Trophoblast cell (in vitro differentiated cells and primary cell): ENCODE results near the gene JCHAIN.
"Not testable (repeated sequence)": the region's sequence is repeated elsewhere in the genome, so short reads cannot be mapped to it uniquely, and the experiment has no call there.

Experiments used
- DNase-seq, 2 donors: peaks; one replicate each; pipeline ENCODE4 v3.0.0-alpha.2; 2016
- H2AFZ ChIP-seq: 2 replicates; pipeline ENCODE4 v1.6.1; 2013; ENCODE audit warnings: low read length, moderate library complexity, mild to moderate bottlenecking; ENCODE audit not compliant: insufficient read depth, poor library complexity
- H2AK5ac ChIP-seq: 2 replicates; pipeline ENCODE4 v1.6.1; 2013; ENCODE audit warnings: mild to moderate bottlenecking, low read length
- H2BK120ac ChIP-seq: 2 replicates; pipeline ENCODE4 v1.6.1; 2013; ENCODE audit warnings: low read length, mild to moderate bottlenecking, moderate library complexity; ENCODE audit not compliant: insufficient read depth, poor library complexity
- H2BK12ac ChIP-seq: 2 replicates; pipeline ENCODE4 v1.6.1; 2013; ENCODE audit warnings: mild to moderate bottlenecking, low read length, moderate library complexity
- H2BK5ac ChIP-seq: 2 replicates; pipeline ENCODE4 v1.6.1; 2013; ENCODE audit warnings: low read length, low read depth, moderate library complexity, mild to moderate bottlenecking; ENCODE audit not compliant: poor library complexity
- H3K14ac ChIP-seq: 2 replicates; pipeline ENCODE4 v1.6.1; 2013; ENCODE audit warnings: mild to moderate bottlenecking, low read length
- H3K18ac ChIP-seq: 2 replicates; pipeline ENCODE4 v1.6.1; 2013; ENCODE audit warnings: mild to moderate bottlenecking, low read length
- H3K23ac ChIP-seq: 2 replicates; pipeline ENCODE4 v1.6.1; 2013; ENCODE audit warnings: low read length
- H3K27ac ChIP-seq: 2 replicates; pipeline ENCODE4 v1.5.1; 2013; ENCODE audit warnings: low read depth, mild to moderate bottlenecking, inconsistent platforms, low read length, moderate library complexity
- H3K27me3 ChIP-seq: 2 replicates; pipeline ENCODE4 v1.6.1; 2013; ENCODE audit warnings: inconsistent platforms, mild to moderate bottlenecking, low read length, moderate library complexity; ENCODE audit not compliant: insufficient read depth
- H3K36me3 ChIP-seq, 2 experiments: 1 replicate in 1 of 2; 2 replicates in 1 of 2; pipeline ENCODE4 v1.6.1; 2013; ENCODE audit warnings: low read length in 2 of 2, mild to moderate bottlenecking in 2 of 2, moderate library complexity in 1 of 2; ENCODE audit not compliant: insufficient read depth in 2 of 2, control insufficient read depth in 1 of 2
- H3K4ac ChIP-seq: 2 replicates; pipeline ENCODE4 v1.6.1; 2013; ENCODE audit warnings: low read depth, mild to moderate bottlenecking, low read length, moderate library complexity
- H3K4me1 ChIP-seq, 2 experiments: 1 replicate in 1 of 2; 2 replicates in 1 of 2; pipeline ENCODE4 v1.6.1; 2013; ENCODE audit warnings: low read length in 2 of 2, mild to moderate bottlenecking in 2 of 2, moderate library complexity in 1 of 2; ENCODE audit not compliant: insufficient read depth in 2 of 2, control insufficient read depth in 1 of 2
- H3K4me2 ChIP-seq: 2 replicates; pipeline ENCODE4 v1.6.1; 2013; ENCODE audit warnings: inconsistent platforms, mild to moderate bottlenecking, low read length, moderate library complexity
- H3K4me3 ChIP-seq: 2 replicates; pipeline ENCODE4 v1.5.1; 2013; ENCODE audit warnings: mild to moderate bottlenecking, low read depth, low read length, inconsistent platforms
- H3K79me1 ChIP-seq: one replicate; pipeline ENCODE4 v1.6.1; 2013; ENCODE audit warnings: low read length
- H3K79me2 ChIP-seq: 2 replicates; pipeline ENCODE4 v1.6.1; 2013; ENCODE audit warnings: low read length, mild to moderate bottlenecking; ENCODE audit not compliant: control insufficient read depth, insufficient read depth, poor library complexity
- H3K9ac ChIP-seq: 2 replicates; pipeline ENCODE4 v1.6.1; 2013; ENCODE audit warnings: mild to moderate bottlenecking, low read length
- H3K9me3 ChIP-seq: 2 replicates; pipeline ENCODE4 v1.6.1; 2013; ENCODE audit warnings: low read depth, mild to moderate bottlenecking, control low read depth, inconsistent platforms, low read length; ENCODE audit not compliant: insufficient read depth
- H4K12ac ChIP-seq: 2 replicates; pipeline ENCODE4 v1.6.1; 2013; ENCODE audit warnings: low read depth, mild to moderate bottlenecking, low read length, moderate library complexity
- H4K8ac ChIP-seq: 2 replicates; pipeline ENCODE4 v1.6.1; 2013; ENCODE audit warnings: low read depth, mild to moderate bottlenecking, low read length, moderate library complexity
- H4K91ac ChIP-seq: one replicate; pipeline ENCODE4 v1.6.1; 2013; ENCODE audit warnings: low read depth, mild to moderate bottlenecking, low read length, moderate library complexity
- WGBS: extraction: QIAGEN DNeasy Blood & Tissue Kit; methylation state at CpG from one replicate; pipeline ENCODE4 v1.1.7; 2013; ENCODE audit warnings: missing lambda C conversion rate; ENCODE audit not compliant: insufficient read length, insufficient coverage; ENCODE audit errors: extremely low coverage; 5-methylcytosine and 5-hydroxymethylcytosine counted together

JCHAIN gene

DNA sequence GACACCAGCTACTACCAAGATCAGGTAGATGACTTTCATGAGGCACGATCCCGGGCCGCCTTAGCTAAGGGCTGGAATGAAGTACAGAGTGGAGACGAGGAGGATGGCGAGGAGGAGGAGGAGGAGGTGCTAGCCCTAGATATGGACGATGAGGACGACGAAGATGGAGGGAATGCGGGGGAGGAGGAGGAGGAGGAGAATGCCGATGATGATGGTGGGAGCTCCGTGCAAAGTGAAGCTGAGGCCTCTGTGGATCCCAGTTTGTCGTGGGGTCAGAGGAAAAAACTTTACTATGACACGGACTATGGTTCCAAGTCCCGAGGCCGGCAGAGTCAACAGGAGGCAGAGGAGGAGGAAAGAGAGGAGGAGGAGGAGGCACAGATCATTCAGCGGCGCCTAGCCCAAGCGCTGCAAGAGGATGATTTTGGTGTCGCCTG is 22.5 kb upstream of the JCHAIN start:
- peak overlapping the region; percentile 91 for H4K12ac ChIP-seq
- peak overlapping the region; percentile 81 for H3K14ac ChIP-seq
- H2BK5ac ChIP-seq: peak overlapping the region; percentile 28
- peak overlapping the region; percentile 33 for H2AK5ac ChIP-seq
- H2BK12ac ChIP-seq: no peak overlapping the region
- no peaks in the 10 kb centered on the region for H3K9me3 ChIP-seq
- WGBS: no CpG with 5 or more reads among the region's 19 CpGs
- peak overlapping the region; percentile 50 for H2AFZ ChIP-seq
- H3K4me2 ChIP-seq: peak overlapping the region; percentile 90
- H4K91ac ChIP-seq: peak overlapping the region; percentile 57
- no peaks in the 10 kb centered on the region for H3K27me3 ChIP-seq
- peaks cover 10% of the 10 kb centered on the region for H3K79me2 ChIP-seq
- H3K79me1 ChIP-seq: peaks cover 8% of the 10 kb centered on the region
- H3K4me1 ChIP-seq: peaks cover 5 to 6% of the 10 kb centered on the region in 2 experiments
- H3K4ac ChIP-seq: peak overlapping the region; percentile 91
- peak overlapping the region; percentile 59 for H3K27ac ChIP-seq
- H3K18ac ChIP-seq: peak overlapping the region; percentile 71
- H3K36me3 ChIP-seq: peaks cover 2 to 5% of the 10 kb centered on the region in 2 experiments
- no peak overlapping the region for H3K23ac ChIP-seq
- peak overlapping the region; percentile 87 for H3K9ac ChIP-seq
- no peak for DNase-seq
- H3K4me3 ChIP-seq: peak overlapping the region; percentile 96
- peak overlapping the region; percentile 18 for H2BK120ac ChIP-seq
- peak overlapping the region; percentile 87 for H4K8ac ChIP-seq

- no peak within 1 kb of the TSS for H3K23ac ChIP-seq
- peak within 1 kb of the TSS; percentile 91 for H3K4ac ChIP-seq
- H3K36me3 ChIP-seq: peaks cover 2 to 3% of the 10 kb centered on the region in 2 experiments
- peak within 1 kb of the TSS; percentile 91 for H4K12ac ChIP-seq
- H3K9ac ChIP-seq: peak within 1 kb of the TSS; percentile 99
- H2AFZ ChIP-seq: peak within 1 kb of the TSS; percentile 97
- peak within 1 kb of the TSS; percentile 42 for H2BK5ac ChIP-seq
- H3K27ac ChIP-seq: peak within 1 kb of the TSS; percentile 92
- H3K14ac ChIP-seq: peak within 1 kb of the TSS; percentile 81
- WGBS: no CpG with 5 or more reads among the region's 70 CpGs
- peak within 1 kb of the TSS; percentile 33 for H2AK5ac ChIP-seq
- H2BK120ac ChIP-seq: peak within 1 kb of the TSS; percentile 18
- H3K4me3 ChIP-seq: peak within 1 kb of the TSS; percentile 96
- peak within 1 kb of the TSS; percentile 90 for H3K4me2 ChIP-seq
- H3K9me3 ChIP-seq: no peaks in the 10 kb centered on the region
- peaks cover 5 to 6% of the 10 kb centered on the region in 2 experiments for H3K4me1 ChIP-seq
- H3K27me3 ChIP-seq: no peaks in the 10 kb centered on the region
- peak; percentile 95 to 99 for DNase-seq
- H3K79me1 ChIP-seq: peaks cover 8% of the 10 kb centered on the region
- H4K8ac ChIP-seq: peak within 1 kb of the TSS; percentile 98
- peak within 1 kb of the TSS; percentile 77 for H3K18ac ChIP-seq
- H2BK12ac ChIP-seq: no peak within 1 kb of the TSS
- H4K91ac ChIP-seq: peak within 1 kb of the TSS; percentile 57
- H3K79me2 ChIP-seq: peaks cover 10% of the 10 kb centered on the region
Measured at GRCh38 chr4:70687821-70688794, 21.8 kb upstream of the JCHAIN start, which contains the start of gene UTP3. UTP3 (plus strand) TSS chr4:70688532; CDS start chr4:70688678, 146 bp downstream.

- DNase-seq: no peak
- Histone ChIP-seq H3K79me2 (peaks cover 10% of the 10 kb centered on the region), H3K4me1 (peaks cover 5 to 6% of the 10 kb centered on the region in 2 experiments), H3K4ac (no peak overlapping the region), H3K9me3 (no peaks in the 10 kb centered on the region), H3K23ac (no peak overlapping the region), H4K12ac (peak overlapping the region; percentile 82), H3K14ac (no peak overlapping the region), H4K91ac (peak overlapping the region; percentile 45), H2BK120ac (peak overlapping the region; percentile 8), H3K79me1 (peaks cover 8% of the 10 kb centered on the region), H2BK12ac (no peak overlapping the region), H3K9ac (peak overlapping the region; percentile 99), H3K4me2 (peak overlapping the region; percentile 90), H2AFZ (peak overlapping the region; percentile 97), H4K8ac (peak overlapping the region; percentile 98), H2BK5ac (peak overlapping the region; percentile 42), H3K36me3 (peaks cover 2 to 3% of the 10 kb centered on the region in 2 experiments), H3K27me3 (no peaks in the 10 kb centered on the region), H3K18ac (no peak overlapping the region), H3K27ac (peak overlapping the region; percentile 92), H3K4me3 (peak overlapping the region; percentile 96), H2AK5ac (no peak overlapping the region)
- no CpG with 5 or more reads among the region's 13 CpGs for WGBS
Measured at GRCh38 chr4:70687392-70687791, 21.1 kb upstream of the JCHAIN start.

DNA sequence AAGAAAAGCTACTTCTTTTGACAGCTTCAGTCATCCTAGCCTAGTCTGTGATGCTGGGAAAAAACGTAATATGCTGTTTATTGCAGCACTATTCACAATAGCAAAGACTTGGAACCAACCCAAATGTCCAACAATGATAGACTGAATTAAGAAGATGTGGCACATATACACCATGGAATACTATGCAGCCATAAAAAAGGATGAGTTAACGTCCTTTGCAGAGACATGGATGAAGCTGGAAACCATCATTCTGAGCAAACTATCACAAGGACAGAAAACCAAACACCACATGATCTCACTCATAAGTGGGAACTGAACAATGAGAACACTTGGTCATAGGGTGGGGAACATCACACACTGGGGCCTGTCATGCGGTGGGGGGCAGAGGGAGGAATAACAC is 15.8 kb upstream of the JCHAIN start:
- not testable (repeated sequence) for H3K27ac ChIP-seq, H3K9ac ChIP-seq, H2AFZ ChIP-seq, H2AK5ac ChIP-seq, H3K23ac ChIP-seq, H4K12ac ChIP-seq, H3K79me1 ChIP-seq, H3K4me2 ChIP-seq, H3K79me2 ChIP-seq, H3K4me1 ChIP-seq, H3K9me3 ChIP-seq, H2BK120ac ChIP-seq, H3K36me3 ChIP-seq, H4K91ac ChIP-seq, H3K4me3 ChIP-seq, H3K18ac ChIP-seq, H3K14ac ChIP-seq, H3K4ac ChIP-seq, H2BK5ac ChIP-seq, H2BK12ac ChIP-seq, DNase-seq, H3K27me3 ChIP-seq, H4K8ac ChIP-seq
- WGBS: no CpG with 5 or more reads among the region's 3 CpGs
